ENCODE results near the gene RAB7A. TPM values are rescaled to one million over a fixed set of nuclear protein-coding genes. Genes with fewer than 3 reads are reported as not detected.

The RAB7A gene
- total RNA-seq, 1 donor from 2014 or later: 306 TPM

Other genes starting within 250 kb of the RAB7A start
- gene GATA2, start 233.0 kb upstream of the RAB7A start, total RNA-seq: 86.6 TPM
- 215 TPM for gene RPN1, start 75.4 kb upstream of the RAB7A start, total RNA-seq
- 43.0 TPM for gene ACAD9, start 153.4 kb downstream of the RAB7A start, total RNA-seq